ENCODE measurements around the gene QSOX1. TPM values are rescaled to one million over a fixed set of nuclear protein-coding genes. Genes with fewer than 3 reads are reported as not detected.

The QSOX1 gene
- total RNA-seq, 2 donors from 2014 or later: 254 to 280 TPM

DNA sequence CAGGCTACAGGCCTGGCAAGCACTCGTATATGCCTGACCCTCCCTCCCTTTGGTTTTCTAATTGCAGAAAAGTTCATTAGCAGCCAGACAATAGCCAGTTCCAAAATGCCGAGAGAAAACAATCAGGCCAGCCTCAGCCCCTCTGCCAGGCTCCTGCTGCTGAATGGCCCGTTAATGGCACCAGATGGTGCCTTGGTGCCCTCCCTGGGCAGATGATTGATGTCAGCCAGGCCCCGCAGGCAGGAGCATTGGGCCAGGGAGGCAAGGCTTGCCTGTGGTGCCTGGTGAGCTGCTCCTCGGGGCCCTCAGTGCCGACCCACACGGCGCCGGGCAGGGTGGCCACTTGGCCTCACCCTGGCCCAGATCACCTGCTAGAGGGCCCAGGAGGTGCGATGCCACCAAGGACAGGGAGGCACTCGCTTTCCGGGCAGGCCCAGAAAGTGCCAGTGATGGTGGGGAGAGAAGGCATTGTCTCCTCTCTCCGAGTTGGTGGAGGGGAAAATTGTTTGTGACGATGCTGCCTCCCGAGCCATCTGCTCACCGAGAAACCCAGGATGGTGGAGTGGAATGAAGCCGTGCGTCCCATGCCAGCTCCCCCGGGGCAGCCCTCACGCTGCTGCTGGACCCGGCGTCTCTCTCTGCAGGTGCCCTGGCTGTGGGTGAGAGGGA is 28.1 kb downstream of the QSOX1 start:
- intact Hi-C loops (cut with DNase I, micrococcal nuclease): no loop called here
- ATAC-seq (no peak), DNase-seq (peak in 1 of 2 donors; percentile 15)

DNA sequence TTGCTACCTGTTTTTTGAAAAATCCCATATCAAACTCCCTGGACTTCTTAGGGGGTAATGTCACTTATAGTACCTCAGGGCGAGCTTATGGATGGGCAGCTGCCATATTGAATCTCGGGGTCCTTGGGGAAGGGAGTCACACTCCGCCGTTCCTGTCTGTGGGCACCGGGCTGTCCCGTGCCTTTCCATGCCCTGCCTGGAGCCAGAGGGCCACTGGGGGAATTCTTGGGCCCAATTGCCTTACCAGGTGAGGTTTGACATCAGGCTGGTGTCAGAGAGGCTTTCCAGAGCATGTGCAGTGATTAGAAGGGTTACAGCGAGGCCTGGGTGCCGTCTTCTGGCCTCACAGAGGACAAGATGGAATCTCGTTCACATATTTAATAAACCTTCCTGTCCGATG is 28.8 kb downstream of the QSOX1 start:
- ATAC-seq (no peak), DNase-seq (peak in 1 of 2 donors; percentile 12)
- intact Hi-C loops (cut with DNase I, micrococcal nuclease): no loop called here

GRCh38 chr1:180184041-180184440 is 29.4 kb downstream of the QSOX1 start:
- ATAC-seq (no peak), DNase-seq (peak in 1 of 2 donors; percentile 8)
- intact Hi-C loops (cut with DNase I, micrococcal nuclease): no loop called here

GRCh38 chr1:180185281-180185680 is 30.6 kb downstream of the QSOX1 start:
- ATAC-seq (no peak), DNase-seq (no peak)
- intact Hi-C loops (cut with DNase I, micrococcal nuclease): no loop called here

DNA sequence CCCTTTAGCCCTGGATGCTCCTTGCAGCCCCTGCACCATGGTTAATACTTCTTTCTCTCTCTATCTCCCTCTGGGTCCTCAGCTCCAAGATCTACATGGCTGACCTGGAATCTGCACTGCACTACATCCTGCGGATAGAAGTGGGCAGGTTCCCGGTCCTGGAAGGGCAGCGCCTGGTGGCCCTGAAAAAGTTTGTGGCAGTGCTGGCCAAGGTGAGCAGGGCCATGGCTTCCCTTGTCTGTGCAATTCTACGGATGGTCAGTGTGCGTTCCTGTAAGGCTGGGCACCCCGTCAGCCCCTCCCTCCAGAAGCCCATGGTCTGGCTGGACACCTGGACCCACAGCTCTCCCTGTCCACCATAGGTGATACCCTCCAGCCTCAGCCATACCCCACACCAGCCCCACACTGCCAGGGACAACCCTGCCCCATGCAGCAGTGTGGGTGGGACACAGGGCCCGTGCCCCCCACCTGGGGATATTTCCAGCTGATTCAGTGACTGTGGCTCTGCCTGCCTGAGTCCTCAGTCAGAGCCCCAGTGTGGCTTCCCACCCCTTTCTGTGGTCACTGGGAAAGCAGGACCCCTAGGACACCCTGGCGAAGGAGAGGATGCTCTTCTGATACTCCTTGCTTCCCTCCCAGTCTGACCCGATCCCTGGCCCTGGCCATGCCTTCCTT is 31.4 kb downstream of the QSOX1 start:
- DNase-seq (no peak), ATAC-seq (no peak)
- intact Hi-C loops (cut with DNase I, micrococcal nuclease): no loop called here

DNA sequence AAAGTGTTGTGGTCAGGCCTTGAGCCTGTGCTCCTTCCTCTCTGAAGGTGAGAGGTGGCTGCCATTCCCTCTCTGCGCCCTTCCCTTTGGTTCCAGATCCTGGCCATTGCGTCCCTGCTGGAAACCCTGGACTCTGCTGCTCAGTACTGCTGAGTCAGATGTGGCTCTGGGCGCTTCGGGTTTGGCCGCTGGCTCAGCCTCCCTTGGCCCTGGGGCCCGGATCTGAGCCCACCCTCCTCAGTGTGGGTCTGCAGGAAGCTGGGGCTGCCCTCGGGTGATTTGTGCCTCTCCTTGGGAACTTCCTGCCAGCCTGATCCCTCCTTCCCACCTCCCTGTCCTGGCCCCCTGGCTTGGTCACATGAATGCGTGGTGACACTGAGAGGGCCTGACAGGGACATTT is 32.2 kb downstream of the QSOX1 start:
- intact Hi-C loops (cut with DNase I, micrococcal nuclease): no loop called here
- ATAC-seq (no peak), DNase-seq (no peak)

GRCh38 chr1:180187626-180188025 is 33.0 kb downstream of the QSOX1 start:
- intact Hi-C loops (cut with DNase I, micrococcal nuclease): no loop called here

GRCh38 chr1:180188091-180188506 is 33.4 kb downstream of the QSOX1 start:
- intact Hi-C loops (cut with DNase I, micrococcal nuclease): no loop called here

More at GRCh38 chr1:180187626-180188025, 33.0 kb downstream of the QSOX1 start:
- ATAC-seq (no peak), DNase-seq (no peak)

GRCh38 chr1:180188684-180189175 is 34.1 kb downstream of the QSOX1 start:
- intact Hi-C loops (cut with DNase I, micrococcal nuclease): no loop called here
- ATAC-seq: no peak
- no peak for DNase-seq

More at GRCh38 chr1:180188091-180188506, 33.4 kb downstream of the QSOX1 start:
- ATAC-seq: peak; percentile 89
- DNase-seq: peak in 1 of 2 donors; percentile 68

GRCh38 chr1:180190091-180190490 is 35.4 kb downstream of the QSOX1 start:
- ATAC-seq: no peak
- DNase-seq: no peak
- intact Hi-C loops (cut with DNase I, micrococcal nuclease): no loop called here

DNA sequence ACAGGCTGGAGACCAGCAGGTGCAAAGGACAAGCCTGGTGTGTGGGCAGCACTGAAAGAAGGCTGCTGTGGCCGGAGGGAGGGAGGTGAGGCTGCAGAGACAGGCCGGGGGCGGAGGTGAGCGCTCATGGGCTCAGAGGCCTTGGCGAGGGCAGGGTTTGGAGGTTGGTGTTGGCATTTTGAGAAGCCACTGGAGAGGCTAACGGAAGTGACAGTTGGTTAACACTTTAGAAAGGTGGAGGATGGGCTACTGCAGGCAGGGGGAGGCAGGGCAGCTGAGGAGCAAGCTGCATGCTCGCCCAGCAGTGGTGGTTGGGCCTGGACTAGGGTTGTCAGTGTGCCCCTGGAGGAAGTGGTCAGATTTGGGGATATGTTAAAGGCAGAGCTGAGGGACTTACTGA is 37.5 kb downstream of the QSOX1 start:
- DNase-seq (no peak), ATAC-seq (no peak)
- intact Hi-C loops (cut with DNase I, micrococcal nuclease): no loop called here

DNA sequence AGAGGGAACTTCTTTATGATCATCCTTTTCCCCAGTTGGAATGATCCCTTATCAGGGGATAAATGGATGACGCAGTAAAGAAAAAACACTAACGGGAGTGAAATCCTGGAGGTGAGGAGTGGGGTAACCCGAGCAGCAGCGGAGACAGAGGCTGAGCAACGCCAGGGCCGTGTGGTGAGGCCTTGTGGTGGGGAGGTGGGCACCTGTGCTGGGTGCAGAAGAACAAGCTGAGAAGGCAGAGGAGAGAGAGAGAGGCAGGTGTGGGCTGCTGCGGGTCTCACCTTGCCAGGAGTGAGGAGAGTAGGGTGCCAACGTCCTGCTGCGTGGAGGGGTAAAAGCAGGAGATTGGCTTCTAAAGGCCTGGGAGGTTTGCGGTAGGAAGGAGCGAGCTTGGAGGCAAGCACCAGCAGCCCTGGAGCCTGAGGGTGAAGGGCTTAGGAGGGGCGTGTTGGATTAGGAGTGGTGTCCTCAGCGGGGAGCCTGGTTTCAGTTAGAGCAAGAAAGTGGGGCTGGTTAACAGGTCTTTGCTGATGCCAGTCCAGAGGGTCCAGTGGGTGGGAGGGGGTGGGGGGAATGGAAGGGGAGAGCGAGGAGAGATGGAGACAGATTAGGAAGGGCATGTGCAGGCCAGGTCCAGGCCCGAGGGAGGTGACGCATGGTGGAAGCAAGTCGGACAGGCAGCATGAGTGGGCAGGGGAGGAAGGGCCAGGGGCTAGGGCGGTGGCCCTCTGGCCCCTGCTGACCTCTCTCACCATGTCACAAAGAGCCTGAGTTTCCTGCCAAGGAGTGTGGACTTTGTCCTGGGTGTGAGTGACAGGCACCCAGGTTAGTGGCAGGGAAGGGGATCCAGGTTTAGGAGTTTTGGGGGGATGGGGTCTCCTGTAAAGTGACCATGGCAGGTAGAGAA is 38.7 kb downstream of the QSOX1 start:
- ATAC-seq (peak; percentile 83), DNase-seq (peak in 1 of 2 donors; percentile 33)
- intact Hi-C loops (cut with DNase I, micrococcal nuclease): no loop called here

DNA sequence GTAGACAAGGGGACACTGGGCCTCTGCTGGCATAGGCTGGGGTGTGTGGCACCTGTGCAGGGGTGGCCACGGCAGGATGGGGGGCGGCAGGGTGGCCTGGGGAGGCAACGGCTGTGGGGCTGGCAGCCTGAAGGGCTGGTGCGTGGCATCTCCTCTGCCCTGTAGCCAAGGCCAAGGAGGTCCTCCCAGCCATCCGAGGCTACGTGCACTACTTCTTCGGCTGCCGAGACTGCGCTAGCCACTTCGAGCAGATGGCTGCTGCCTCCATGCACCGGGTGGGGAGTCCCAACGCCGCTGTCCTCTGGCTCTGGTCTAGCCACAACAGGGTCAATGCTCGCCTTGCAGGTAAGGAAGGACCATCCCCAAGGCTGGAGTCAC is 39.4 kb downstream of the QSOX1 start:
- DNase-seq (no peak), ATAC-seq (peak; percentile 6)
- intact Hi-C loops (cut with DNase I, micrococcal nuclease): no loop called here

- intact Hi-C loops (cut with DNase I, micrococcal nuclease): no loop called here
Measured at GRCh38 chr1:180194546-180195207, 40.0 kb downstream of the QSOX1 start.

GRCh38 chr1:180195401-180195800 is 40.7 kb downstream of the QSOX1 start:
- intact Hi-C loops (cut with DNase I, micrococcal nuclease): no loop called here
- DNase-seq (no peak), ATAC-seq (no peak)

More at GRCh38 chr1:180194546-180195207, 40.0 kb downstream of the QSOX1 start:
- ATAC-seq: peak; percentile 42
- no peak for DNase-seq

- intact Hi-C loops (cut with DNase I, micrococcal nuclease): no loop called here
Measured at GRCh38 chr1:180195916-180196315, 41.2 kb downstream of the QSOX1 start.

GRCh38 chr1:180196436-180197003 is 41.9 kb downstream of the QSOX1 start:
- intact Hi-C loops (cut with DNase I, micrococcal nuclease): no loop called here
- ATAC-seq: no peak

More at GRCh38 chr1:180195916-180196315, 41.2 kb downstream of the QSOX1 start:
- ATAC-seq (no peak), DNase-seq (no peak)

DNA sequence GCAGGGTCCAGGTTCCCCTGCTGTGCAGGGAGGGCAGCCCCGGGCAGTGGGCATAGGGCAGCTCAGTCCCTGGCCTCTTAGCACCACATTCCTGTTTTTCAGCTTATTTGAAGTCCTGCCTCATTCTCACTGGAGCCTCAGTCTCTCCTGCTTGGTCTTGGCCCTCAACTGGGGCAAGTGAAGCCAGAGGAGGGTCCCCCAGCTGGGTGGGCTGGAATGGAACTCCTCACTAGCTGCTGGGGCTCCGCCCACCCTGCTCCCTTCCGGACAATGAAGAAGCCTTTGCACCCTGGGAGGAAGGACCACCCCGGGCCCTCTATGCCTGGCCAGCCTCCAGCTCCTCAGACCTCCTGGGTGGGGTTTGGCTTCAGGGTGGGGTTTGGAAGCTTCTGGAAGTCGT is 42.6 kb downstream of the QSOX1 start:
- DNase-seq: no peak
- no peak for ATAC-seq
- intact Hi-C loops (cut with DNase I, micrococcal nuclease): no loop called here

More at GRCh38 chr1:180196436-180197003, 41.9 kb downstream of the QSOX1 start:
- DNase-seq: no peak

Data from left colon (tissue), 2 donors.